ENCODE results near the gene ATN1. TPM values are rescaled to one million over a fixed set of nuclear protein-coding genes. Genes with fewer than 3 reads are reported as not detected.
"Not testable (repeated sequence)": the region's sequence is repeated elsewhere in the genome, so short reads cannot be mapped to it uniquely, and the experiment has no call there.

ATN1 gene
- total RNA-seq, 1 experiment from 2014 or later = 82.3 TPM

DNA sequence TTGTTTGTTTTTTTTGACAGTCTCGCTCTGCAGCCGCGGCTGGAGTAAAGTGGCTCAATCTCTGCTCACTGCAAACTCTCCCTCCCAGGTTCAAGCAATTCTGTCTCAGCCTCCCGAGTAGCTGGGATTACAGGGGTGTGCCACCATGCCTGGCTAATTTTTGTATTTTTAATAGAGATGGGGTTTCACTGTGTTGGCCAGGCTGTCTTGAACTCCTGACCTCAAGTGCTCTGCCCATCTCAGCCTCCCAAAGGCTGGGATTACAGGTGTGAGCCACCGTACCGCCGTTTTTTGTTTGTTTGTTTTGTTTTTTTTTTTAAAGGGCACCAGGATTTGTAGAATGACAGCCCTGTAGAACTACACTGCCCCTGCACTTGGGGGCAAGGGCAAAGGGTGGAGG lies 39.0 kb upstream of the ATN1 start:
- H3K27me3 ChIP-seq (ENCODE audit: control insufficient read depth, insufficient read depth, low read length); BruUV-seq (replicated peaks); H3K4me1 ChIP-seq (ENCODE audit: control insufficient read depth, insufficient read depth, low read length); intact Hi-C loops (cut with micrococcal nuclease; ENCODE audit: unreplicated experiment); H3K27ac ChIP-seq (ENCODE audit: low read length); H3K36me3 ChIP-seq (ENCODE audit: control insufficient read depth, insufficient read depth, low read length); H3K9me3 ChIP-seq (ENCODE audit: control insufficient read depth, insufficient read depth, low read depth, low read length); CTCF ChIA-PET; H3K4me3 ChIP-seq (ENCODE audit: low read depth in 2 of 2, low read length in 2 of 2); DNase-seq (ENCODE audit: low read depth, low spot score); in situ Hi-C loops (cut with HindIII; ENCODE audit: low pct_unique_long_range_greater_than_20kb, low sequenced_read_pairs); POLR2A ChIA-PET; ATAC-seq: not testable (repeated sequence)

DNA sequence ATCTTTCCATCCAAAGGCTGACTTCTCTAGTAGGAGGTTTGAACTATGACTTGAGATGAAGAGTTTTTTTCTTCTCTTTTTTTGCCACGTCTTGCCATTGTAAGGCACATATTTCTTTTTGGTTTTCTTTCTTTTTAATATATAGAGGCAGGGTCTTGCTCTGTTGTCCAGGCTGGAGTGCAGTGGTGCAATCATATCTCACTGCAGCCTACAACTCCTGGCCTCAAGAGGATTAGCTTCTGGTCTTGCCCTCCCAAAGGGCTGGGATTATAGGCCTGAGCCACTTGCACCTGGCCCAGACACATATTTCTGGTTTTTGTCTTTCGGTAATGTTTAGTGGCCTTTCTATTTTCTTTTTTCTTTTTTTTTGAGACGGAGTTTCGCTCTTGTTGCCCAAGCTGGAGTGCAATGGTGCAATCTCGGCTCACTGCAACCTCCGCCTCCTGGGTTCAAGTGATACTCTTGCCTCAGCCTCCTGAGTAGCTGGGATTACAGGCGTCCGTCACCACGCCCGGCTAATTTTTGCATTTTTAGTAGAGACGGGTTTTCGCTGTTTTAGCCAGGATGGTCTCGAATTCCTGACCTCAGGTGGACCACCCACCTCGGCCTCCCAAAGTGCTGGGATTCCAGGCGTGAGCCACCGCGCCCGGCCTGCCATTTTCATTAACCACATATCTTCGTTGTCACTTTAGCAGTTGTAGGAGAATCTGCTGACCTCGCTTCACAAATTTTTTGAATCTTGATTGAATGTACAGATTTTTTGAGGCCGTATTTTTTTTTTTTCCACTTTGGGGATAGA lies 37.8 kb upstream of the ATN1 start:
- intact Hi-C loops (cut with micrococcal nuclease; ENCODE audit: unreplicated experiment); ATAC-seq; CTCF ChIA-PET; in situ Hi-C loops (cut with HindIII; ENCODE audit: low pct_unique_long_range_greater_than_20kb, low sequenced_read_pairs); POLR2A ChIA-PET; H3K4me3 ChIP-seq (ENCODE audit: low read depth in 2 of 2, low read length in 2 of 2); DNase-seq (ENCODE audit: low read depth, low spot score); H3K9me3 ChIP-seq (ENCODE audit: control insufficient read depth, insufficient read depth, low read depth, low read length); H3K4me1 ChIP-seq (ENCODE audit: control insufficient read depth, insufficient read depth, low read length); H3K27me3 ChIP-seq (ENCODE audit: control insufficient read depth, insufficient read depth, low read length); BruUV-seq (replicated peaks); H3K36me3 ChIP-seq (ENCODE audit: control insufficient read depth, insufficient read depth, low read length): not testable (repeated sequence)
- H3K27ac ChIP-seq (ENCODE audit: low read length) = peak overlapping the region; percentile 95

DNA sequence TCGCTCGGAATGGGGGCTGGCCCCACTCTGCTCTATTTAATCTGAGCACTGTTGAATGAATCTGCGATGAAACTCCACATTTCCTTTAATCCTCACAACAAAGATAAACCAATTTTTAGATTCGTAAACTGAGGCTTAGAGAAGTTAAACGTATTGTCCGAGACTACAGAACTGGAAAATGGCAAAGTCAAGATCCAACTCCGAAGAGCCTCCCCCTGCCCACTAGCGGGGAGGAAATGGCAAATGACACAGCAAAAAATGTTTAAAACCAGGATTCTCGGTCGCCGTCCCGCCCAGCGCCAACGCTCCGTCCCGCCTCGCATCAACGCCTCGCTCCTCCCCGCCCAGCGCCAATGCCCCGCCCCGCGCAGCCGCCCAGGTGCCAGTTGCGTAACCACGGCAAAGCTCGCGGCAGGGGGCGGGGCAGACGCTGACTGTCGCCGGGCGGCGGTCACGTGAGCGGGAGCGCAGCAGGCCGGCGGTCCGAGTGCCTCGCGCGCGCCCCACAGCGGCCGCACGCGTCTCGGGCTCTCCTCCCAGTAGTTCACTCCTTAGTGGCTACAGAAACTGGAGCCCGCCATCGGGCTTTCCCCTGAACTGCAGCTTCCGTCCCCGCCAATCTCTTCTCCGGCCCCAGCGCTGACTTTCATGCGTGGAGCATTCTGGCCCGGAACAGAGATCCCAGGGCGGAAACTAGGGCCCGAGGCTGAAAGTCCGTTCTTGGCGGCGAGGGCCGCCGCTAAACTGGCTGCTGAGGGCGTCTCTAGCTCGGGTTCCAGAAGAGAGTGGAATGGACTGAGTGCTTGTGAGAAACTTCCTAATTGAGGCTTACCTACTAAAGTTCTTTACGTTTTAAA lies 36.7 kb upstream of the ATN1 start:
- in situ Hi-C loops (cut with HindIII; ENCODE audit: low pct_unique_long_range_greater_than_20kb, low sequenced_read_pairs) (no loop called here), intact Hi-C loops (cut with micrococcal nuclease; ENCODE audit: unreplicated experiment) (no loop called here)
- TF ChIP-seq POLR2AphosphoS5 (IDR thresholded peaks at IDR 0.05; ENCODE audit: low read depth, low read length) = peak; percentile 84
- TF ChIP-seq, protein P1, sequence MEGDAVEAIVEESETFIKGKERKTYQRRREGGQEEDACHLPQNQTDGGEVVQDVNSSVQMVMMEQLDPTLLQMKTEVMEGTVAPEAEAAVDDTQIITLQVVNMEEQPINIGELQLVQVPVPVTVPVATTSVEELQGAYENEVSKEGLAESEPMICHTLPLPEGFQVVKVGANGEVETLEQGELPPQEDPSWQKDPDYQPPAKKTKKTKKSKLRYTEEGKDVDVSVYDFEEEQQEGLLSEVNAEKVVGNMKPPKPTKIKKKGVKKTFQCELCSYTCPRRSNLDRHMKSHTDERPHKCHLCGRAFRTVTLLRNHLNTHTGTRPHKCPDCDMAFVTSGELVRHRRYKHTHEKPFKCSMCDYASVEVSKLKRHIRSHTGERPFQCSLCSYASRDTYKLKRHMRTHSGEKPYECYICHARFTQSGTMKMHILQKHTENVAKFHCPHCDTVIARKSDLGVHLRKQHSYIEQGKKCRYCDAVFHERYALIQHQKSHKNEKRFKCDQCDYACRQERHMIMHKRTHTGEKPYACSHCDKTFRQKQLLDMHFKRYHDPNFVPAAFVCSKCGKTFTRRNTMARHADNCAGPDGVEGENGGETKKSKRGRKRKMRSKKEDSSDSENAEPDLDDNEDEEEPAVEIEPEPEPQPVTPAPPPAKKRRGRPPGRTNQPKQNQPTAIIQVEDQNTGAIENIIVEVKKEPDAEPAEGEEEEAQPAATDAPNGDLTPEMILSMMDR (IDR thresholded peaks at IDR 0.05) = peak; percentile 93
- TF ChIP-seq, protein P2, sequence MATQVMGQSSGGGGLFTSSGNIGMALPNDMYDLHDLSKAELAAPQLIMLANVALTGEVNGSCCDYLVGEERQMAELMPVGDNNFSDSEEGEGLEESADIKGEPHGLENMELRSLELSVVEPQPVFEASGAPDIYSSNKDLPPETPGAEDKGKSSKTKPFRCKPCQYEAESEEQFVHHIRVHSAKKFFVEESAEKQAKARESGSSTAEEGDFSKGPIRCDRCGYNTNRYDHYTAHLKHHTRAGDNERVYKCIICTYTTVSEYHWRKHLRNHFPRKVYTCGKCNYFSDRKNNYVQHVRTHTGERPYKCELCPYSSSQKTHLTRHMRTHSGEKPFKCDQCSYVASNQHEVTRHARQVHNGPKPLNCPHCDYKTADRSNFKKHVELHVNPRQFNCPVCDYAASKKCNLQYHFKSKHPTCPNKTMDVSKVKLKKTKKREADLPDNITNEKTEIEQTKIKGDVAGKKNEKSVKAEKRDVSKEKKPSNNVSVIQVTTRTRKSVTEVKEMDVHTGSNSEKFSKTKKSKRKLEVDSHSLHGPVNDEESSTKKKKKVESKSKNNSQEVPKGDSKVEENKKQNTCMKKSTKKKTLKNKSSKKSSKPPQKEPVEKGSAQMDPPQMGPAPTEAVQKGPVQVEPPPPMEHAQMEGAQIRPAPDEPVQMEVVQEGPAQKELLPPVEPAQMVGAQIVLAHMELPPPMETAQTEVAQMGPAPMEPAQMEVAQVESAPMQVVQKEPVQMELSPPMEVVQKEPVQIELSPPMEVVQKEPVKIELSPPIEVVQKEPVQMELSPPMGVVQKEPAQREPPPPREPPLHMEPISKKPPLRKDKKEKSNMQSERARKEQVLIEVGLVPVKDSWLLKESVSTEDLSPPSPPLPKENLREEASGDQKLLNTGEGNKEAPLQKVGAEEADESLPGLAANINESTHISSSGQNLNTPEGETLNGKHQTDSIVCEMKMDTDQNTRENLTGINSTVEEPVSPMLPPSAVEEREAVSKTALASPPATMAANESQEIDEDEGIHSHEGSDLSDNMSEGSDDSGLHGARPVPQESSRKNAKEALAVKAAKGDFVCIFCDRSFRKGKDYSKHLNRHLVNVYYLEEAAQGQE (IDR thresholded peaks at IDR 0.05; ENCODE audit: insufficient read depth in 1 of 2, low read depth in 2 of 2, low read length in 1 of 2) = no peak
- TF ChIP-seq TCF7L2 (IDR thresholded peaks at IDR 0.05; ENCODE audit: low read depth, low read length) = peak; percentile 37; the same call in 1 of the 2 replicates
- TF ChIP-seq SIN3A (IDR thresholded peaks at IDR 0.05; ENCODE audit: borderline replicate concordance, insufficient read depth, low read depth, low read length) = peak; percentile 69; the same call in 1 of the 2 replicates
- Histone ChIP-seq H3K4me1 (ENCODE audit: control insufficient read depth, insufficient read depth, low read length) (0 out of 2 replicates have a peak, but pooled peaks cover 4% of the 10 kb centered on the region), H3K4me3 (ENCODE audit: low read depth in 2 of 2, low read length in 2 of 2) (peak overlapping the region; percentile 49 to 76), H3K9me3 (ENCODE audit: control insufficient read depth, insufficient read depth, low read depth, low read length) (no peaks in the 10 kb centered on the region), H3K27me3 (ENCODE audit: control insufficient read depth, insufficient read depth, low read length) (no peaks in the 10 kb centered on the region), H3K36me3 (ENCODE audit: control insufficient read depth, insufficient read depth, low read length) (no peaks in the 10 kb centered on the region), H3K27ac (ENCODE audit: low read length) (peak overlapping the region; percentile 95)
- CTCF ChIA-PET = interaction anchor here (0.5 to 1.0 kb wide), 3 partner anchors 18 to 53 kb away, joined by 4 to 6 read pairs (median 4); partner anchors contain the start of genes C12orf57 and SPSB2
- POLR2A ChIA-PET = interaction anchor here (0.6 to 1.0 kb wide), 2 partner anchors 19 to 172 kb away, joined by 3 read pairs; no protein-coding TSS in a partner anchor
- BruUV-seq (replicated peaks) = no TSS peak
- ATAC-seq (peak; percentile 98), DNase-seq (ENCODE audit: low read depth, low spot score) (no peak)

All from Panc1 (cell line).